OCI-LY7 (cell line): Measurements from ENCODE around the gene TMEM181. TPM values are rescaled to one million over a fixed set of nuclear protein-coding genes. Genes with fewer than 3 reads are reported as not detected.

Experiments used
- BruUV-seq: library from RNA; stranded (reverse); fragments of 400-500 nt; replicated peaks from 2 replicates; lab custom pipeline; 2021; lab: Mats Ljungman, UMichigan
- CTCF ChIA-PET: fragments of 300-600 bp; sonication (Branson Sonifier 250); formaldehyde crosslinking; loops from one replicate; lab custom pipeline; 2022; ENCODE audit warnings: antibody characterized with exemption; ENCODE audit not compliant: unreplicated experiment; lab: Charles Lee
- POLR2A ChIA-PET: fragments of 300-600 bp; sonication (Branson Sonifier 250); formaldehyde crosslinking; loops from one replicate; lab custom pipeline; 2022; ENCODE audit warnings: antibody characterized with exemption; lab: Charles Lee
- DNase-seq: peaks from one replicate; pipeline ENCODE4 v3.0.0-alpha.2; 2015; ENCODE audit warnings: low spot score
- H2AFZ ChIP-seq: fragments of 200-600 bp; sonication (generic), shearing (Covaris generic); 2 replicates; pipeline ENCODE4 v1.6.1; 2014; ENCODE audit warnings: mild to moderate bottlenecking, antibody characterized with exemption, low read length, moderate library complexity
- H3K27ac ChIP-seq: fragments of 200-600 bp; sonication (generic); 2 replicates; pipeline ENCODE4 v1.5.1; 2014; ENCODE audit warnings: mixed run types, low read depth, mild to moderate bottlenecking, moderate library complexity, low read length, inconsistent platforms; ENCODE audit not compliant: poor library complexity, severe bottlenecking
- H3K36me3 ChIP-seq: fragments of 200-600 bp; sonication (generic); 2 replicates; pipeline ENCODE4 v1.6.1; 2014; ENCODE audit warnings: mild to moderate bottlenecking, antibody characterized with exemption, low read length, moderate library complexity, mixed read lengths; ENCODE audit not compliant: insufficient read depth
- H3K4me1 ChIP-seq: fragments of 200-600 bp; sonication (generic); 2 replicates; pipeline ENCODE4 v1.5.1; 2014; ENCODE audit warnings: mild to moderate bottlenecking, low read length; ENCODE audit not compliant: insufficient read depth, poor library complexity, severe bottlenecking
- H3K4me2 ChIP-seq: fragments of 200-600 bp; sonication (generic); 2 replicates; pipeline ENCODE4 v1.6.1; 2014; ENCODE audit warnings: mild to moderate bottlenecking, low read length
- H3K4me3 ChIP-seq: fragments of 200-600 bp; sonication (generic); 2 replicates; pipeline ENCODE4 v1.5.1; 2014; ENCODE audit warnings: mild to moderate bottlenecking, low read depth, low read length; ENCODE audit not compliant: poor library complexity, severe bottlenecking
- H3K79me2 ChIP-seq: fragments of 200-600 bp; sonication (generic); 2 replicates; pipeline ENCODE4 v1.6.1; 2016; ENCODE audit warnings: low read depth, mild to moderate bottlenecking, low read length, moderate library complexity, mixed read lengths; ENCODE audit not compliant: insufficient read depth
- H3K9me2 ChIP-seq: fragments of 200-600 bp; sonication (generic); 2 replicates; pipeline ENCODE4 v1.6.1; 2016; ENCODE audit warnings: mild to moderate bottlenecking, low read length, mixed read lengths; ENCODE audit not compliant: insufficient read depth
- H3K9me3 ChIP-seq: fragments of 200-600 bp; sonication (generic); 2 replicates; pipeline ENCODE4 v1.6.1; 2014; ENCODE audit warnings: mild to moderate bottlenecking, mixed run types, low read length, mixed read lengths
- H4K20me1 ChIP-seq: fragments of 200-600 bp; sonication (generic); 2 replicates; pipeline ENCODE4 v1.6.1; 2014; ENCODE audit warnings: mild to moderate bottlenecking, antibody characterized with exemption, low read length, moderate library complexity, mixed read lengths; ENCODE audit not compliant: insufficient read depth
- CTCF ChIP-seq: fragments of 200-600 bp; sonication (generic); conservative IDR thresholded peaks from 2 replicates; pipeline ENCODE4 v1.5.1; 2014; ENCODE audit warnings: mild to moderate bottlenecking, antibody characterized with exemption, low read length, moderate library complexity, mixed read lengths
- EZH2phosphoT487 ChIP-seq: fragments of 200-600 bp; sonication (generic); IDR thresholded peaks from 2 replicates; pipeline ENCODE4 v1.6.1; 2018; ENCODE audit warnings: low read depth, borderline replicate concordance, mild to moderate bottlenecking, mixed run types, antibody characterized with exemption, low read length, moderate library complexity, mixed read lengths
- intact Hi-C: fragments of 100-400 bp; cut with micrococcal nuclease; formaldehyde crosslinking; loops from one replicate; pipeline ENCODE4 v1.10.0; 2022; ENCODE audit not compliant: unreplicated experiment
- total RNA-seq, 2 experiments: library from RNA; depleted of rRNA in 1 of 2; stranded (reverse); fragments of >200 nt in 1 of 2; shearing (Covaris generic) in 1 of 2; gene quantifications; 2 replicates each; pipeline ENCODE4 v1.2.3, GENCODE V29; 2014 to 2022

Gene TMEM181
- total RNA-seq, 2 experiments from 2014 or later, result 8.0 to 12.5 TPM

- POLR2A ChIA-PET, result interaction anchor here (0.9 to 1.2 kb wide), 2 partner anchors 185 to 293 kb away, joined by 3 to 6 read pairs; no protein-coding TSS in a partner anchor
- Histone ChIP-seq H3K9me2 (no peaks in the 10 kb centered on the region), H3K4me1 (peaks cover 10% of the 10 kb centered on the region), H3K27ac (no peak overlapping the region), H2AFZ (no peak overlapping the region), H3K9me3 (no peaks in the 10 kb centered on the region), H3K4me3 (no peak overlapping the region), H3K36me3 (no peaks in the 10 kb centered on the region), H3K4me2 (no peak overlapping the region), H3K79me2 (no peaks in the 10 kb centered on the region), H4K20me1 (no peaks in the 10 kb centered on the region)
- DNase-seq, result no peak
- TF ChIP-seq EZH2phosphoT487 (no peak), CTCF (no peak)
- no TSS peak for BruUV-seq
- CTCF ChIA-PET, result interaction anchor here (0.6 kb wide), 1 partner anchor 242 kb away, joined by 3 read pairs; no protein-coding TSS in a partner anchor
- intact Hi-C loops, result no loop called here
Measured at GRCh38 chr6:158514176-158514575, 45.7 kb upstream of the TMEM181 start.

- Histone ChIP-seq H3K36me3 (no peaks in the 10 kb centered on the region), H3K27ac (no peak overlapping the region), H3K79me2 (no peaks in the 10 kb centered on the region), H4K20me1 (no peaks in the 10 kb centered on the region), H3K9me2 (no peaks in the 10 kb centered on the region), H3K4me1 (peaks cover 10% of the 10 kb centered on the region), H3K4me3 (no peak overlapping the region), H3K4me2 (no peak overlapping the region), H3K9me3 (no peaks in the 10 kb centered on the region), H2AFZ (no peak overlapping the region)
- POLR2A ChIA-PET, result interaction anchor here (0.9 to 1.2 kb wide), 2 partner anchors 186 to 294 kb away, joined by 3 to 6 read pairs; no protein-coding TSS in a partner anchor
- no peak for DNase-seq
- no TSS peak for BruUV-seq
- TF ChIP-seq EZH2phosphoT487, result no peak
- no peak for TF ChIP-seq CTCF
- CTCF ChIA-PET, result interaction anchor here (0.6 kb wide), 1 partner anchor 243 kb away, joined by 3 read pairs; no protein-coding TSS in a partner anchor
- intact Hi-C loops, result no loop called here
Measured at GRCh38 chr6:158514991-158515390, 44.9 kb upstream of the TMEM181 start.

GRCh38 chr6:158516098-158516497 lies 43.8 kb upstream of the TMEM181 start:
- TF ChIP-seq EZH2phosphoT487, result no peak
- no peak for TF ChIP-seq CTCF
- Histone ChIP-seq H3K4me2 (no peak overlapping the region), H3K79me2 (no peaks in the 10 kb centered on the region), H3K4me1 (peaks cover 10% of the 10 kb centered on the region), H3K9me3 (no peaks in the 10 kb centered on the region), H3K36me3 (no peaks in the 10 kb centered on the region), H3K9me2 (no peaks in the 10 kb centered on the region), H3K27ac (no peak overlapping the region), H2AFZ (no peak overlapping the region), H4K20me1 (no peaks in the 10 kb centered on the region), H3K4me3 (no peak overlapping the region)
- no TSS peak for BruUV-seq
- ChIA-PET CTCF (no interaction called here), POLR2A (no interaction called here)
- intact Hi-C loops, result no loop called here
- DNase-seq, result no peak
